ENCODE results near the gene NPSR1. TPM values are rescaled to one million over a fixed set of nuclear protein-coding genes. Genes with fewer than 3 reads are reported as not detected.

NPSR1 gene
- total RNA-seq, 3 donors from 2014 or later (not counting 1 experiment from before 2014, with no cell fraction given): not detected

- ATAC-seq: no peak
- TF ChIP-seq CTCF (IDR thresholded peaks at IDR 0.05): no peak
- Mint-ChIP-seq H3K9me3 (no peaks in the 10 kb centered on the region), H3K4me1 (no peaks in the 10 kb centered on the region), H3K27me3 (ENCODE audit: low read depth in 2 of 2) (peaks cover 6 to 56% of the 10 kb centered on the region in 2 donors), H3K36me3 (no peaks in the 10 kb centered on the region), H3K4me3 (no peak overlapping the region), H3K27ac (no peak overlapping the region)
- 39% methylated on average over 2 of the region's 2 CpGs for WGBS (ENCODE audit: insufficient coverage)
- Histone ChIP-seq H3K27ac (ENCODE audit: low read length) (no peak overlapping the region), H3K9me3 (ENCODE audit: control insufficient read depth, insufficient read depth, low read length) (no peaks in the 10 kb centered on the region), H3K27me3 (ENCODE audit: control insufficient read depth, insufficient read depth, low read length) (no peaks in the 10 kb centered on the region), H3K4me3 (ENCODE audit: low read length) (no peak overlapping the region), H3K36me3 (ENCODE audit: control insufficient read depth, insufficient read depth, low read length) (no peaks in the 10 kb centered on the region), H3K4me1 (ENCODE audit: control insufficient read depth, insufficient read depth, low read length) (no peaks in the 10 kb centered on the region)
- intact Hi-C loops (cut with micrococcal nuclease): no loop called here
- no peak for DNase-seq
These were observed 51.8 kb downstream of the NPSR1 start for GRCh38 chr7:34709771-34710170.

GRCh38 chr7:34718867-34719266 lies 60.8 kb downstream of the NPSR1 start:
- no peaks in the 10 kb centered on the region for H3K36me3 Mint-ChIP-seq
- no peak for TF ChIP-seq CTCF (IDR thresholded peaks at IDR 0.05)
- Histone ChIP-seq H3K4me1 (ENCODE audit: control insufficient read depth, insufficient read depth, low read length) (peaks cover 14% of the 10 kb centered on the region), H3K9me3 (ENCODE audit: control insufficient read depth, insufficient read depth, low read length) (no peaks in the 10 kb centered on the region), H3K4me3 (ENCODE audit: low read length) (no peak overlapping the region), H3K36me3 (ENCODE audit: control insufficient read depth, insufficient read depth, low read length) (no peaks in the 10 kb centered on the region), H3K27ac (ENCODE audit: low read length) (no peak overlapping the region), H3K27me3 (ENCODE audit: control insufficient read depth, insufficient read depth, low read length) (no peaks in the 10 kb centered on the region)
- no peaks in the 10 kb centered on the region for H3K27me3 Mint-ChIP-seq (ENCODE audit: low read depth in 2 of 2)
- peak overlapping the region; percentile 72 for H3K4me3 Mint-ChIP-seq
- H3K9me3 Mint-ChIP-seq: no peaks in the 10 kb centered on the region
- 0% methylated on average over 1 of the region's 1 CpG for WGBS (ENCODE audit: insufficient coverage)
- intact Hi-C loops (cut with micrococcal nuclease): no loop called here
- peaks cover 22 to 29% of the 10 kb centered on the region in 2 donors for H3K4me1 Mint-ChIP-seq
- DNase-seq (no peak), ATAC-seq (peak; percentile 59 to 92 (median 60))
- peak overlapping the region; percentile 50 to 77 for H3K27ac Mint-ChIP-seq

- Histone ChIP-seq H3K9me3 (ENCODE audit: control insufficient read depth, insufficient read depth, low read length) (no peaks in the 10 kb centered on the region), H3K4me1 (ENCODE audit: control insufficient read depth, insufficient read depth, low read length) (peaks cover 14% of the 10 kb centered on the region), H3K36me3 (ENCODE audit: control insufficient read depth, insufficient read depth, low read length) (no peaks in the 10 kb centered on the region), H3K27ac (ENCODE audit: low read length) (no peak overlapping the region), H3K4me3 (ENCODE audit: low read length) (no peak overlapping the region), H3K27me3 (ENCODE audit: control insufficient read depth, insufficient read depth, low read length) (no peaks in the 10 kb centered on the region)
- no peak for TF ChIP-seq CTCF (IDR thresholded peaks at IDR 0.05)
- 100% methylated on average over 2 of the region's 3 CpGs for WGBS (ENCODE audit: insufficient coverage)
- DNase-seq: no peak
- H3K4me1 Mint-ChIP-seq: peaks cover 29 to 35% of the 10 kb centered on the region in 2 donors
- H3K9me3 Mint-ChIP-seq: no peaks in the 10 kb centered on the region
- H3K27me3 Mint-ChIP-seq (ENCODE audit: low read depth in 2 of 2): no peaks in the 10 kb centered on the region
- no peak for ATAC-seq
- peak overlapping the region in 1 of 2 donors; percentile 50 for H3K27ac Mint-ChIP-seq
- H3K36me3 Mint-ChIP-seq: no peaks in the 10 kb centered on the region
- peak overlapping the region; percentile 72 for H3K4me3 Mint-ChIP-seq
- intact Hi-C loops (cut with micrococcal nuclease): no loop called here
These were observed 61.6 kb downstream of the NPSR1 start for GRCh38 chr7:34719636-34720035.

GRCh38 chr7:34720289-34720688 lies 62.3 kb downstream of the NPSR1 start:
- Mint-ChIP-seq H3K4me1 (peaks cover 31 to 39% of the 10 kb centered on the region in 2 donors), H3K4me3 (no peak overlapping the region), H3K9me3 (no peaks in the 10 kb centered on the region), H3K27me3 (ENCODE audit: low read depth in 2 of 2) (no peaks in the 10 kb centered on the region), H3K27ac (no peak overlapping the region), H3K36me3 (no peaks in the 10 kb centered on the region)
- Histone ChIP-seq H3K4me3 (ENCODE audit: low read length) (no peak overlapping the region), H3K9me3 (ENCODE audit: control insufficient read depth, insufficient read depth, low read length) (no peaks in the 10 kb centered on the region), H3K27ac (ENCODE audit: low read length) (no peak overlapping the region), H3K4me1 (ENCODE audit: control insufficient read depth, insufficient read depth, low read length) (peaks cover 14% of the 10 kb centered on the region), H3K36me3 (ENCODE audit: control insufficient read depth, insufficient read depth, low read length) (no peaks in the 10 kb centered on the region), H3K27me3 (ENCODE audit: control insufficient read depth, insufficient read depth, low read length) (no peaks in the 10 kb centered on the region)
- no peak for TF ChIP-seq CTCF (IDR thresholded peaks at IDR 0.05)
- DNase-seq: no peak
- no peak for ATAC-seq
- intact Hi-C loops (cut with micrococcal nuclease): no loop called here
